Measurements from ENCODE around the gene CGB7.

CGB7 gene

GRCh38 chr19:49017666-49018351 is 39.7 kb downstream of the CGB7 start (continued):
- TF ChIP-seq ZNF362 (tag by site-specific recombination; IDR thresholded peaks at IDR 0.05) (no peak), ZBTB44 (tag by site-specific recombination; IDR thresholded peaks at IDR 0.05) (no peak), ZNF514 (tag by site-specific recombination; IDR thresholded peaks at IDR 0.05) (no peak), ZSCAN30 (tag by site-specific recombination; IDR thresholded peaks at IDR 0.05) (0 out of 2 replicates have a peak, but pooled peaks have one; percentile 37), GLIS2 (tag by site-specific recombination; IDR thresholded peaks at IDR 0.05) (peak; percentile 80), IKZF3 (tag by site-specific recombination; IDR thresholded peaks at IDR 0.05) (0 out of 2 replicates have a peak, but pooled peaks have one; percentile 48), GLI2 (tag by site-specific recombination; IDR thresholded peaks at IDR 0.05; ENCODE audit: borderline replicate concordance, low read depth) (no peak), ZBTB21 (tag by site-specific recombination; IDR thresholded peaks at IDR 0.05) (no peak), ZNF791 (tag by site-specific recombination; IDR thresholded peaks at IDR 0.05) (no peak), ZNF155 (tag by site-specific recombination; IDR thresholded peaks at IDR 0.05) (no peak), KLF16 (tag by site-specific recombination; IDR thresholded peaks at IDR 0.05) (0 out of 2 replicates have a peak, but pooled peaks have one; percentile 37), ZNF133 (tag by site-specific recombination; IDR thresholded peaks at IDR 0.05) (no peak), ZNF335 (tag by site-specific recombination; conservative IDR thresholded peaks at IDR 0.05) (peak; percentile 60), SP2 (tag by site-specific recombination; IDR thresholded peaks at IDR 0.05) (peak; percentile 78), ZNF624 (tag by site-specific recombination; IDR thresholded peaks at IDR 0.05) (no peak), ZNF174 (tag by site-specific recombination; IDR thresholded peaks at IDR 0.05) (no peak), ZNF785 (tag by site-specific recombination; IDR thresholded peaks at IDR 0.05) (no peak), ZNF223 (tag by site-specific recombination; IDR thresholded peaks at IDR 0.05) (no peak), ZNF747 (tag by site-specific recombination; IDR thresholded peaks at IDR 0.05) (no peak), ZNF660 (tag by site-specific recombination; IDR thresholded peaks at IDR 0.05) (peak; percentile 63; the same call in 1 of the 2 replicates), ZXDB (tag by site-specific recombination; IDR thresholded peaks at IDR 0.05) (peak; percentile 72), HOXA7 (CRISPR knock-in tag; IDR thresholded peaks at IDR 0.05; ENCODE audit: borderline replicate concordance) (no peak), ZEB2 (tag by site-specific recombination; IDR thresholded peaks at IDR 0.05) (no peak), ZNF19 (tag by site-specific recombination; IDR thresholded peaks at IDR 0.05; ENCODE audit: low read depth) (no peak), KLF8 (tag by site-specific recombination; IDR thresholded peaks at IDR 0.05) (no peak; the same call in 1 of the 2 replicates)
- TF ChIP-seq, protein P1, sequence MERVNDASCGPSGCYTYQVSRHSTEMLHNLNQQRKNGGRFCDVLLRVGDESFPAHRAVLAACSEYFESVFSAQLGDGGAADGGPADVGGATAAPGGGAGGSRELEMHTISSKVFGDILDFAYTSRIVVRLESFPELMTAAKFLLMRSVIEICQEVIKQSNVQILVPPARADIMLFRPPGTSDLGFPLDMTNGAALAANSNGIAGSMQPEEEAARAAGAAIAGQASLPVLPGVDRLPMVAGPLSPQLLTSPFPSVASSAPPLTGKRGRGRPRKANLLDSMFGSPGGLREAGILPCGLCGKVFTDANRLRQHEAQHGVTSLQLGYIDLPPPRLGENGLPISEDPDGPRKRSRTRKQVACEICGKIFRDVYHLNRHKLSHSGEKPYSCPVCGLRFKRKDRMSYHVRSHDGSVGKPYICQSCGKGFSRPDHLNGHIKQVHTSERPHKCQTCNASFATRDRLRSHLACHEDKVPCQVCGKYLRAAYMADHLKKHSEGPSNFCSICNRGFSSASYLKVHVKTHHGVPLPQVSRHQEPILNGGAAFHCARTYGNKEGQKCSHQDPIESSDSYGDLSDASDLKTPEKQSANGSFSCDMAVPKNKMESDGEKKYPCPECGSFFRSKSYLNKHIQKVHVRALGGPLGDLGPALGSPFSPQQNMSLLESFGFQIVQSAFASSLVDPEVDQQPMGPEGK (tag by site-specific recombination; IDR thresholded peaks at IDR 0.05), result peak; percentile 76
- TF ChIP-seq, protein P2, sequence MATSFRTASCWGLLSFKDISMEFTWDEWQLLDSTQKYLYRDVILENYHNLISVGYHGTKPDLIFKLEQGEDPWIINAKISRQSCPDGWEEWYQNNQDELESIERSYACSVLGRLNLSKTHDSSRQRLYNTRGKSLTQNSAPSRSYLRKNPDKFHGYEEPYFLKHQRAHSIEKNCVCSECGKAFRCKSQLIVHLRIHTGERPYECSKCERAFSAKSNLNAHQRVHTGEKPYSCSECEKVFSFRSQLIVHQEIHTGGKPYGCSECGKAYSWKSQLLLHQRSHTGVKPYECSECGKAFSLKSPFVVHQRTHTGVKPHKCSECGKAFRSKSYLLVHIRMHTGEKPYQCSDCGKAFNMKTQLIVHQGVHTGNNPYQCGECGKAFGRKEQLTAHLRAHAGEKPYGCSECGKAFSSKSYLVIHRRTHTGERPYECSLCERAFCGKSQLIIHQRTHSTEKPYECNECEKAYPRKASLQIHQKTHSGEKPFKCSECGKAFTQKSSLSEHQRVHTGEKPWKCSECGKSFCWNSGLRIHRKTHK (tag by site-specific recombination; IDR thresholded peaks at IDR 0.05), result no peak
- TF ChIP-seq, protein P3, sequence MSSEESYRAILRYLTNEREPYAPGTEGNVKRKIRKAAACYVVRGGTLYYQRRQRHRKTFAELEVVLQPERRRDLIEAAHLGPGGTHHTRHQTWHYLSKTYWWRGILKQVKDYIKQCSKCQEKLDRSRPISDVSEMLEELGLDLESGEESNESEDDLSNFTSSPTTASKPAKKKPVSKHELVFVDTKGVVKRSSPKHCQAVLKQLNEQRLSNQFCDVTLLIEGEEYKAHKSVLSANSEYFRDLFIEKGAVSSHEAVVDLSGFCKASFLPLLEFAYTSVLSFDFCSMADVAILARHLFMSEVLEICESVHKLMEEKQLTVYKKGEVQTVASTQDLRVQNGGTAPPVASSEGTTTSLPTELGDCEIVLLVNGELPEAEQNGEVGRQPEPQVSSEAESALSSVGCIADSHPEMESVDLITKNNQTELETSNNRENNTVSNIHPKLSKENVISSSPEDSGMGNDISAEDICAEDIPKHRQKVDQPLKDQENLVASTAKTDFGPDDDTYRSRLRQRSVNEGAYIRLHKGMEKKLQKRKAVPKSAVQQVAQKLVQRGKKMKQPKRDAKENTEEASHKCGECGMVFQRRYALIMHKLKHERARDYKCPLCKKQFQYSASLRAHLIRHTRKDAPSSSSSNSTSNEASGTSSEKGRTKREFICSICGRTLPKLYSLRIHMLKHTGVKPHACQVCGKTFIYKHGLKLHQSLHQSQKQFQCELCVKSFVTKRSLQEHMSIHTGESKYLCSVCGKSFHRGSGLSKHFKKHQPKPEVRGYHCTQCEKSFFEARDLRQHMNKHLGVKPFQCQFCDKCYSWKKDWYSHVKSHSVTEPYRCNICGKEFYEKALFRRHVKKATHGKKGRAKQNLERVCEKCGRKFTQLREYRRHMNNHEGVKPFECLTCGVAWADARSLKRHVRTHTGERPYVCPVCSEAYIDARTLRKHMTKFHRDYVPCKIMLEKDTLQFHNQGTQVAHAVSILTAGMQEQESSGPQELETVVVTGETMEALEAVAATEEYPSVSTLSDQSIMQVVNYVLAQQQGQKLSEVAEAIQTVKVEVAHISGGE (tag by site-specific recombination; conservative IDR thresholded peaks at IDR 0.05; ENCODE audit: low read depth), result peak; percentile 45; the same call in 1 of the 2 replicates
- TF ChIP-seq, protein P4, sequence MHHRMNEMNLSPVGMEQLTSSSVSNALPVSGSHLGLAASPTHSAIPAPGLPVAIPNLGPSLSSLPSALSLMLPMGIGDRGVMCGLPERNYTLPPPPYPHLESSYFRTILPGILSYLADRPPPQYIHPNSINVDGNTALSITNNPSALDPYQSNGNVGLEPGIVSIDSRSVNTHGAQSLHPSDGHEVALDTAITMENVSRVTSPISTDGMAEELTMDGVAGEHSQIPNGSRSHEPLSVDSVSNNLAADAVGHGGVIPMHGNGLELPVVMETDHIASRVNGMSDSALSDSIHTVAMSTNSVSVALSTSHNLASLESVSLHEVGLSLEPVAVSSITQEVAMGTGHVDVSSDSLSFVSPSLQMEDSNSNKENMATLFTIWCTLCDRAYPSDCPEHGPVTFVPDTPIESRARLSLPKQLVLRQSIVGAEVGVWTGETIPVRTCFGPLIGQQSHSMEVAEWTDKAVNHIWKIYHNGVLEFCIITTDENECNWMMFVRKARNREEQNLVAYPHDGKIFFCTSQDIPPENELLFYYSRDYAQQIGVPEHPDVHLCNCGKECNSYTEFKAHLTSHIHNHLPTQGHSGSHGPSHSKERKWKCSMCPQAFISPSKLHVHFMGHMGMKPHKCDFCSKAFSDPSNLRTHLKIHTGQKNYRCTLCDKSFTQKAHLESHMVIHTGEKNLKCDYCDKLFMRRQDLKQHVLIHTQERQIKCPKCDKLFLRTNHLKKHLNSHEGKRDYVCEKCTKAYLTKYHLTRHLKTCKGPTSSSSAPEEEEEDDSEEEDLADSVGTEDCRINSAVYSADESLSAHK (tag by site-specific recombination; IDR thresholded peaks at IDR 0.05), result no peak

Data from HEK293 (cell line).